Fibroblast of pulmonary artery (primary cell): ENCODE data around the gene TMCO4.
"Not testable (repeated sequence)": the region's sequence is repeated elsewhere in the genome, so short reads cannot be mapped to it uniquely, and the experiment has no call there.

ENCODE experiments used
- DNase-seq: peaks from one replicate; pipeline ENCODE4 v3.0.0-alpha.2; 2010; ENCODE audit warnings: low read depth
- H3K4me3 ChIP-seq: replicated peaks from 2 replicates; pipeline ENCODE4 v1.5.1; 2011; ENCODE audit warnings: low read depth, mild to moderate bottlenecking, control low read depth, low read length, moderate library complexity
- CTCF ChIP-seq: IDR thresholded peaks from 2 replicates; pipeline ENCODE4 v1.5.1; 2011; ENCODE audit warnings: mild to moderate bottlenecking, control low read depth, low read length, inconsistent platforms; ENCODE audit errors: missing control alignments

TMCO4 gene

GRCh38 chr1:19799230-19800075 lies at the start of gene TMCO4:
TSS of gene TMCO4 (minus strand) at chr1:19799916. CDS start at chr1:19780758, 19,158 bp downstream.
- peak; percentile 40 for DNase-seq
- peak; percentile 30 for TF ChIP-seq CTCF
- peak within 1 kb of the TSS; percentile 59 for H3K4me3 ChIP-seq

- H3K4me3 ChIP-seq, DNase-seq: not testable (repeated sequence)
These were observed 49.6 kb upstream of the TMCO4 start for GRCh38 chr1:19849307-19849706.

GRCh38 chr1:19847334-19847733 lies 47.6 kb upstream of the TMCO4 start:
- H3K4me3 ChIP-seq, DNase-seq: not testable (repeated sequence)

- TF ChIP-seq CTCF = no peak
- no peak for DNase-seq
- no peak overlapping the region for H3K4me3 ChIP-seq
These were observed 46.6 kb upstream of the TMCO4 start for GRCh38 chr1:19846338-19846737.

- DNase-seq = no peak
- H3K4me3 ChIP-seq = no peak overlapping the region
- no peak for TF ChIP-seq CTCF
These were observed 45.8 kb upstream of the TMCO4 start for GRCh38 chr1:19845555-19845954.

- DNase-seq = no peak
- H3K4me3 ChIP-seq = no peak overlapping the region
- TF ChIP-seq CTCF = no peak
These were observed 45.2 kb upstream of the TMCO4 start for GRCh38 chr1:19844731-19845495.

- no peak for DNase-seq
- TF ChIP-seq CTCF = no peak
- H3K4me3 ChIP-seq = no peak overlapping the region
These were observed 40.5 kb upstream of the TMCO4 start for GRCh38 chr1:19840228-19840627.
